K562 (cell line): ENCODE measurements around the gene HK1. TPM values are rescaled to one million over a fixed set of nuclear protein-coding genes. Genes with fewer than 3 reads are reported as not detected.
A peak's percentile ranks its signal among the peaks of the same experiment; 100 is the strongest.

Experiments
- CTBP1 ChIP-seq: fragments of 450-650 bp; IDR thresholded peaks from 2 replicates; pipeline ENCODE4 v1.6.1; 2016; ENCODE audit warnings: borderline replicate concordance
- ESRRA ChIP-seq: fragments of 450-650 bp; IDR thresholded peaks from 2 replicates; pipeline ENCODE4 v1.6.1; 2014; ENCODE audit warnings: low read depth, mild to moderate bottlenecking, moderate library complexity, borderline replicate concordance
- FOXK1 ChIP-seq: sonication (generic); formaldehyde crosslinking; IDR thresholded peaks from 2 replicates; pipeline ENCODE4 v1.8.0; 2022; ENCODE audit warnings: missing genetic modification reagents, mild to moderate bottlenecking, borderline replicate concordance
- HDAC3 ChIP-seq: fragments of 450-650 bp; IDR thresholded peaks from 2 replicates; pipeline ENCODE4 v1.6.1; 2018; ENCODE audit warnings: borderline replicate concordance, mild to moderate bottlenecking, moderate library complexity; ENCODE audit not compliant: partially characterized antibody
- HEY1 ChIP-seq: fragments of 250-450 bp; sonication (Bioruptor Pico); IDR thresholded peaks from 2 replicates; pipeline ENCODE4 v1.5.0; 2020; ENCODE audit warnings: mild to moderate bottlenecking, moderate library complexity, borderline replicate concordance
- HMGXB4 ChIP-seq: sonication (generic); formaldehyde crosslinking; IDR thresholded peaks from 2 replicates; pipeline ENCODE4 v1.8.1; 2023; ENCODE audit warnings: mild to moderate bottlenecking, missing genetic modification reagents
- KHSRP ChIP-seq: fragments of 450-650 bp; IDR thresholded peaks from 2 replicates; pipeline ENCODE4 v1.6.1; 2017
- KLF6 ChIP-seq: fragments of 250-450 bp; sonication (Bioruptor Pico); IDR thresholded peaks from 2 replicates; pipeline ENCODE4 v1.4.0; 2020; ENCODE audit warnings: mild to moderate bottlenecking, moderate library complexity, borderline replicate concordance
- L3MBTL2 ChIP-seq: fragments of 450-650 bp; IDR thresholded peaks from 2 replicates; pipeline ENCODE4 v1.6.1; 2016; ENCODE audit warnings: mild to moderate bottlenecking, moderate library complexity
- MYNN ChIP-seq, 2 experiments: sonication (generic); formaldehyde crosslinking in 1 of 2; IDR thresholded peaks; 2 replicates each; pipeline versions ENCODE4 v1.5.0 to v1.6.1; 2016 to 2020; ENCODE audit warnings: antibody characterized with exemption in 1 of 2, missing genetic modification reagents in 1 of 2
- RBFOX2 ChIP-seq: fragments of 200-400 bp; formaldehyde crosslinking; IDR thresholded peaks from 2 replicates; pipeline ENCODE4 v1.6.1; 2017; ENCODE audit warnings: low read depth, mild to moderate bottlenecking, low read length, moderate library complexity
- SMAD3 ChIP-seq: fragments of 450-650 bp; formaldehyde crosslinking; conservative IDR thresholded peaks from 2 replicates; pipeline ENCODE4 v1.4.0; 2020; ENCODE audit warnings: mild to moderate bottlenecking
- SMARCB1 ChIP-seq: IDR thresholded peaks from 2 replicates; pipeline ENCODE4 v1.6.1; 2011; ENCODE audit warnings: improper control_type of control experiment, low read depth; ENCODE audit not compliant: insufficient read length
- SNAPC5 ChIP-seq: fragments of 250-450 bp; sonication (Bioruptor Pico); IDR thresholded peaks from 2 replicates; pipeline ENCODE4 v1.8.0; 2021; ENCODE audit warnings: moderate library complexity, mild to moderate bottlenecking, inconsistent platforms
- VEZF1 ChIP-seq: fragments of 200-800 bp; sonication (Bioruptor generic); IDR thresholded peaks from 2 replicates; pipeline ENCODE4 v1.6.1; 2017; ENCODE audit warnings: missing genetic modification characterization, missing compliant biosample characterization
- YBX1 ChIP-seq: fragments of 450-650 bp; IDR thresholded peaks from 2 replicates; pipeline ENCODE4 v1.7.1; 2016; ENCODE audit warnings: mild to moderate bottlenecking
- ZBTB7A ChIP-seq: IDR thresholded peaks from 2 replicates; pipeline ENCODE4 v1.6.1; 2011; ENCODE audit warnings: low read depth, mild to moderate bottlenecking, low read length, moderate library complexity, borderline replicate concordance; ENCODE audit not compliant: control insufficient read depth
- ZNF253 ChIP-seq: fragments of 250-450 bp; sonication (Bioruptor Pico); conservative IDR thresholded peaks from 2 replicates; pipeline ENCODE4 v1.6.1; 2021; ENCODE audit warnings: mild to moderate bottlenecking
- ZNF384 ChIP-seq: IDR thresholded peaks from 2 replicates; pipeline ENCODE4 v1.6.1; 2012; ENCODE audit warnings: low read depth, low read length, improper control_type of control experiment
- ZNF561 ChIP-seq: fragments of 450-650 bp; formaldehyde crosslinking; conservative IDR thresholded peaks from 2 replicates; pipeline ENCODE4 v1.4.0; 2020; ENCODE audit warnings: mild to moderate bottlenecking, moderate library complexity
- ZNF592 ChIP-seq: fragments of 450-650 bp; IDR thresholded peaks from 2 replicates; pipeline ENCODE4 v1.6.1; 2017; ENCODE audit warnings: antibody characterized with exemption, mild to moderate bottlenecking
- polyA plus RNA-seq, 8 experiments: library from polyadenylated mRNA; depleted of rRNA in 4 of 8; stranded (reverse) in 5 of 8; unstranded in 3 of 8; fragments of >200 nt; fragmentation: Nextera tagmentation in 2 of 8; fragmentation: Illumina TruSeq in 1 of 8; extraction: Ambion mirVana in 2 of 8; extraction: Trizol in 1 of 8; gene quantifications; 2 replicates each; pipeline versions ENCODE4 v1.2.1 to v1.2.3, GENCODE V29; 2011 to 2014; ENCODE audit warnings: inconsistent platforms in 1 of 8, missing spikeins in 1 of 8
- total RNA-seq, 7 experiments: library from RNA; depleted of rRNA in 6 of 7; stranded (reverse); fragments of >200 nt in 6 of 7; fragmentation: Illumina TruSeq in 2 of 7; extraction: Trizol in 2 of 7; gene quantifications; 2 replicates each; pipeline versions ENCODE4 v1.2.1 to v1.2.3, GENCODE V29; 2011 to 2021; ENCODE audit warnings: low replicate concordance in 1 of 7

HK1 gene
- total and polyA plus RNA-seq, 9 of the 15 experiments (the other 6 are each of a cell fraction or from before 2014, with no cell fraction given): 29.2 to 444 (median 193) TPM

GRCh38 chr10:69229616-69229916, 48.7 kb upstream of the HK1 start (continued):
- TF ChIP-seq ZNF592 (no peak), ZBTB7A (peak; percentile 0; the same call in 1 of the 2 replicates), L3MBTL2 (0 out of 2 replicates have a peak, but pooled peaks have one; percentile 54), ZNF253 (CRISPR knock-in tag) (no peak), YBX1 (no peak), KHSRP (no peak), SMARCB1 (no peak), VEZF1 (CRISPR knock-in tag) (0 out of 2 replicates have a peak, but pooled peaks have one; percentile 3), HDAC3 (no peak), ZNF561 (no peak), SMAD3 (CRISPR knock-in tag) (no peak), CTBP1 (no peak), HEY1 (CRISPR knock-in tag) (no peak), ZNF384 (no peak), FOXK1 (CRISPR knock-in tag) (no peak), SNAPC5 (CRISPR knock-in tag) (no peak), RBFOX2 (peak; percentile 2; the same call in 1 of the 2 replicates), MYNN (IDR thresholded peaks at IDR 0.05) (no peak), MYNN (CRISPR knock-in tag; IDR thresholded peaks at IDR 0.05) (no peak), ESRRA (0 out of 2 replicates have a peak, but pooled peaks have one; percentile 5), KLF6 (CRISPR knock-in tag) (no peak), HMGXB4 (no peak)
